ENCODE results near the gene ERBB4.
"Not testable (repeated sequence)": the region's sequence is repeated elsewhere in the genome, so short reads cannot be mapped to it uniquely, and the experiment has no call there.

The ERBB4 gene

GRCh38 chr2:211671977-211672376 lies 866.6 kb downstream of the ERBB4 start:
- no peak for DNase-seq

- no peak for DNase-seq
Measured at GRCh38 chr2:211665299-211665698, 873.3 kb downstream of the ERBB4 start.

GRCh38 chr2:211664321-211664720 lies 874.3 kb downstream of the ERBB4 start:
- DNase-seq = no peak

- DNase-seq = no peak
Measured at GRCh38 chr2:211654211-211654780, 884.3 kb downstream of the ERBB4 start.

- no peak for DNase-seq
Measured at GRCh38 chr2:211652327-211652726, 886.3 kb downstream of the ERBB4 start.

GRCh38 chr2:211649331-211649730 lies 889.3 kb downstream of the ERBB4 start:
- DNase-seq = no peak

- DNase-seq = no peak
Measured at GRCh38 chr2:211631503-211631902, 907.1 kb downstream of the ERBB4 start.

GRCh38 chr2:211623096-211623495 lies 915.5 kb downstream of the ERBB4 start:
- no peak for DNase-seq

- no peak for DNase-seq
Measured at GRCh38 chr2:211620986-211621385, 917.6 kb downstream of the ERBB4 start.

- no peak for DNase-seq
Measured at GRCh38 chr2:211617803-211618202, 920.8 kb downstream of the ERBB4 start.

- no peak for DNase-seq
Measured at GRCh38 chr2:211611621-211612020, 927.0 kb downstream of the ERBB4 start.

GRCh38 chr2:211611061-211611518 lies 927.5 kb downstream of the ERBB4 start:
- DNase-seq = no peak

GRCh38 chr2:211609127-211609526 lies 929.5 kb downstream of the ERBB4 start:
- DNase-seq = no peak

- DNase-seq = no peak
Measured at GRCh38 chr2:211599146-211599545, 939.5 kb downstream of the ERBB4 start.

GRCh38 chr2:211598238-211598637 lies 940.4 kb downstream of the ERBB4 start:
- no peak for DNase-seq

GRCh38 chr2:211592006-211592405 lies 946.6 kb downstream of the ERBB4 start:
- not testable (repeated sequence) for DNase-seq

GRCh38 chr2:211591426-211591825 lies 947.2 kb downstream of the ERBB4 start:
- DNase-seq = no peak

- DNase-seq = no peak
Measured at GRCh38 chr2:211568439-211568838, 970.2 kb downstream of the ERBB4 start.

GRCh38 chr2:211564441-211564840 lies 974.2 kb downstream of the ERBB4 start:
- DNase-seq = no peak

GRCh38 chr2:211545582-211545981 lies 993.0 kb downstream of the ERBB4 start:
- no peak for DNase-seq

- peak; percentile 75 for DNase-seq
Measured at GRCh38 chr2:211534632-211535031, 1004.0 kb downstream of the ERBB4 start.

GRCh38 chr2:211524248-211524647 lies 1014.4 kb downstream of the ERBB4 start:
- DNase-seq = not testable (repeated sequence)

- no peak for DNase-seq
Measured at GRCh38 chr2:211516537-211516936, 1022.1 kb downstream of the ERBB4 start.

- no peak for DNase-seq
Measured at GRCh38 chr2:211514049-211514448, 1024.6 kb downstream of the ERBB4 start.

- DNase-seq = no peak
Measured at GRCh38 chr2:211513446-211513845, 1025.2 kb downstream of the ERBB4 start.

All from NCI-H146 (cell line).